Measurements from ENCODE around the gene FNIP2. TPM values are rescaled to one million over a fixed set of nuclear protein-coding genes. Genes with fewer than 3 reads are reported as not detected.

The FNIP2 gene
- total RNA-seq, 2 donors from 2014 or later: 26.7 to 38.2 TPM

GRCh38 chr4:158776106-158776505 is 7.3 kb downstream of the FNIP2 start:
- Histone ChIP-seq H3K27me3 (no peaks in the 10 kb centered on the region), H3K9me3 (no peaks in the 10 kb centered on the region), H3K36me3 (replicated peaks in 1 of 2; ENCODE audit: insufficient read depth in 1 of 2, low read depth in 2 of 2) (no peaks in the 10 kb centered on the region), H3K4me3 (no peak overlapping the region), H3K27ac (no peak overlapping the region), H3K4me1 (peaks cover 55% of the 10 kb centered on the region)
- DNase-seq (no peak), ATAC-seq (no peak)
- WGBS, 2 donors: 12 to 26% methylated on average over 1 of the region's 1 CpG
- intact Hi-C loops (cut with DNase I): loop anchor here (10.0 kb wide), 1 partner anchor 49 kb away; no protein-coding TSS in a partner anchor
- TF ChIP-seq CTCF (IDR thresholded peaks at IDR 0.05): no peak
- TF ChIP-seq POLR2A (IDR thresholded peaks at IDR 0.05): no peak

GRCh38 chr4:158777423-158778155 is 8.8 kb downstream of the FNIP2 start:
- intact Hi-C loops (cut with DNase I): loop anchor here (10.0 kb wide), 1 partner anchor 47 kb away; no protein-coding TSS in a partner anchor
- no peak overlapping the region for H3K27ac ChIP-seq

GRCh38 chr4:158778156-158778711 is 9.4 kb downstream of the FNIP2 start:
- intact Hi-C loops (cut with DNase I): loop anchor here (10.0 kb wide), 1 partner anchor 47 kb away; no protein-coding TSS in a partner anchor
- Histone ChIP-seq H3K9me3 (no peaks in the 10 kb centered on the region), H3K4me1 (peaks cover 58% of the 10 kb centered on the region), H3K36me3 (replicated peaks in 1 of 2; ENCODE audit: insufficient read depth in 1 of 2, low read depth in 2 of 2) (no peaks in the 10 kb centered on the region), H3K4me3 (no peak overlapping the region), H3K27me3 (no peaks in the 10 kb centered on the region), H3K27ac (no peak overlapping the region)
- DNase-seq (no peak), ATAC-seq (no peak)
- TF ChIP-seq CTCF (IDR thresholded peaks at IDR 0.05): no peak
- no peak for TF ChIP-seq POLR2A (IDR thresholded peaks at IDR 0.05)
- 64 to 71% methylated on average over 2 of the region's 2 CpGs for WGBS, 2 donors

More at GRCh38 chr4:158777423-158778155, 8.8 kb downstream of the FNIP2 start:
- ATAC-seq (peak; percentile 45), DNase-seq (peak in 1 of 4 donors; percentile 24)
- Histone ChIP-seq H3K36me3 (replicated peaks in 1 of 2; ENCODE audit: insufficient read depth in 1 of 2, low read depth in 2 of 2) (no peaks in the 10 kb centered on the region), H3K4me3 (no peak overlapping the region), H3K9me3 (no peaks in the 10 kb centered on the region), H3K4me1 (peaks cover 53% of the 10 kb centered on the region), H3K27me3 (no peaks in the 10 kb centered on the region)
- TF ChIP-seq POLR2A (IDR thresholded peaks at IDR 0.05) (no peak), CTCF (IDR thresholded peaks at IDR 0.05) (no peak)
- WGBS, 2 donors: 62 to 63% methylated on average over 6 of the region's 6 CpGs

DNA sequence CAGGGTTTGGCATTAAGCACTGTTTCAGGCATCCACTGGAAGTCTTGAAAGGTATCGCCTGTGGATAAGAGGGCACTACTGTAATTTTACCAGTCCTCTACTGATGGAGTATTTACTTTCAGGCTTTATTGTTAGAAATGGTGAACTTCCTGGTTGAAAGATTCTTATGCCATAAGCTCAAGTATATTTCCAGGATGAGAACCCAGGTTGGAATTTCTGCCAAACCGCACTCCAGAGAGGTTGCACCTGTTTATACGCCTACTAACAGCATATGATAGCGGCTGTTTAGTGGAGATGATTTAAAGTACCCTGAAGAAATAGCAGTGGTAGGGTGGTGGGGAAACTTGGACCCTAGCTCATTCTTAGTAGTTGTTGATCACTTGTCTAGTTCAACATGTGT is 9.9 kb downstream of the FNIP2 start:
- 46% methylated on average over 4 of the region's 4 CpGs for WGBS, 2 donors
- intact Hi-C loops (cut with DNase I): loop anchor here (10.0 kb wide), 1 partner anchor 46 kb away; no protein-coding TSS in a partner anchor
- ATAC-seq: no peak
- Histone ChIP-seq H3K9me3 (no peaks in the 10 kb centered on the region), H3K27me3 (no peaks in the 10 kb centered on the region), H3K36me3 (replicated peaks in 1 of 2; ENCODE audit: insufficient read depth in 1 of 2, low read depth in 2 of 2) (no peaks in the 10 kb centered on the region), H3K27ac (no peak overlapping the region), H3K4me3 (no peak overlapping the region), H3K4me1 (peaks cover 63% of the 10 kb centered on the region)
- DNase-seq: peak in 2 of 4 donors; percentile 25 to 32
- no peak for TF ChIP-seq CTCF (IDR thresholded peaks at IDR 0.05)
- no peak for TF ChIP-seq POLR2A (IDR thresholded peaks at IDR 0.05)
